Measurements from ENCODE around the gene CZIB. TPM values are rescaled to one million over a fixed set of nuclear protein-coding genes. Genes with fewer than 3 reads are reported as not detected.

The CZIB gene
- total and polyA plus RNA-seq, 8 donors, result 12.1 to 66.9 (median 18.6) TPM

- H3K27me3 ChIP-seq, result no peaks in the 10 kb centered on the region
- intact Hi-C loops (cut with DNase I), result no loop called here
- no peaks in the 10 kb centered on the region for H3K36me3 ChIP-seq
- WGBS, 2 donors, result 54 to 67% methylated on average over 6 of the region's 6 CpGs
- H3K27ac ChIP-seq, result no peak overlapping the region
- DNase-seq, result no peak
- TF ChIP-seq CTCF (IDR thresholded peaks at IDR 0.05), result no peak
- no peaks in the 10 kb centered on the region for H3K9me3 ChIP-seq
- peaks cover 16 to 24% (median 23%) of the 10 kb centered on the region in 3 donors for H3K4me1 ChIP-seq
- H3K4me3 ChIP-seq, result no peak overlapping the region
- FAIRE-seq, result no peak
- ATAC-seq, result no peak
These were observed 47.9 kb downstream of the CZIB start for GRCh38 chr1:53172426-53173128.

GRCh38 chr1:53166912-53167311, 53.5 kb downstream of the CZIB start:
- Histone ChIP-seq H3K36me3 (no peaks in the 10 kb centered on the region), H3K4me1 (no peaks in the 10 kb centered on the region), H3K4me3 (no peak overlapping the region), H3K27ac (no peak overlapping the region), H3K9me3 (no peaks in the 10 kb centered on the region), H3K27me3 (no peaks in the 10 kb centered on the region)
- no peak for DNase-seq
- no peak for TF ChIP-seq CTCF (IDR thresholded peaks at IDR 0.05)
- ATAC-seq, result no peak
- no peak for FAIRE-seq
- intact Hi-C loops (cut with DNase I), result no loop called here
- WGBS, 2 donors, result 80% methylated on average over 8 of the region's 8 CpGs

- H3K4me3 ChIP-seq, result no peak overlapping the region
- ATAC-seq (no peak), FAIRE-seq (no peak), DNase-seq (no peak)
- no peaks in the 10 kb centered on the region for H3K9me3 ChIP-seq
- H3K4me1 ChIP-seq, result no peaks in the 10 kb centered on the region
- intact Hi-C loops (cut with DNase I), result no loop called here
- no peaks in the 10 kb centered on the region for H3K36me3 ChIP-seq
- no peak overlapping the region for H3K27ac ChIP-seq
- WGBS, 2 donors, result 66 to 79% methylated on average over 6 of the region's 6 CpGs
- no peaks in the 10 kb centered on the region for H3K27me3 ChIP-seq
- no peak for TF ChIP-seq CTCF (IDR thresholded peaks at IDR 0.05)
These were observed 54.1 kb downstream of the CZIB start for GRCh38 chr1:53166366-53166765.

- ATAC-seq, result no peak
- H3K36me3 ChIP-seq, result no peaks in the 10 kb centered on the region
- H3K27me3 ChIP-seq, result no peaks in the 10 kb centered on the region
- H3K27ac ChIP-seq, result no peak overlapping the region
- TF ChIP-seq CTCF (IDR thresholded peaks at IDR 0.05), result no peak
- no peak for DNase-seq
- WGBS, 2 donors, result 54 to 62% methylated on average over 5 of the region's 5 CpGs
- intact Hi-C loops (cut with DNase I), result no loop called here
- H3K4me1 ChIP-seq, result no peaks in the 10 kb centered on the region
- no peak overlapping the region for H3K4me3 ChIP-seq
- H3K9me3 ChIP-seq, result no peaks in the 10 kb centered on the region
- FAIRE-seq, result no peak
These were observed 54.9 kb downstream of the CZIB start for GRCh38 chr1:53165408-53165961.

Other genes with a start within 250 kb of the CZIB start
- gene PODN, start 158.4 kb downstream of the CZIB start, total RNA-seq, result 10 to 100 TPM in 3 of 6 donors, 1 to 10 TPM in 3; 1.8 to 14.9 (median 7.8) TPM
- gene PODN, start 158.4 kb downstream of the CZIB start, polyA plus RNA-seq, result 10 to 100 TPM in 1 of 2 donors, 1 to 10 TPM in 1; 7.5 to 14.6 TPM
- not detected for gene SLC1A7, start 78.0 kb downstream of the CZIB start, total RNA-seq
- under 1 TPM; 0.15 to 0.35 TPM for gene SLC1A7, start 78.0 kb downstream of the CZIB start, polyA plus RNA-seq
- 10 to 100 TPM in 5 of 6 donors, 1 to 10 TPM in 1; 9.2 to 13.4 (median 10.9) TPM for gene CPT2, start 23.8 kb downstream of the CZIB start, total RNA-seq
- gene CPT2, start 23.8 kb downstream of the CZIB start, polyA plus RNA-seq, result 10 to 100 TPM in 1 of 2 donors, 1 to 10 TPM in 1; 6.3 to 12.4 TPM
- gene MAGOH, start 17.9 kb upstream of the CZIB start, total RNA-seq, result 10 to 100 TPM in 5 of 6 donors, 1 to 10 TPM in 1; 7.8 to 16.7 (median 13.3) TPM
- 10 to 100 TPM; 42.0 to 56.3 TPM for gene MAGOH, start 17.9 kb upstream of the CZIB start, polyA plus RNA-seq
- 1 to 10 TPM in 2 of 6 donors, under 1 TPM in 4; 0.08 to 2.3 (median 0.84) TPM for gene LRP8, start 107.4 kb upstream of the CZIB start, total RNA-seq
- under 1 TPM; 0.34 to 0.40 TPM for gene LRP8, start 107.4 kb upstream of the CZIB start, polyA plus RNA-seq
- gene DMRTB1, start 238.8 kb upstream of the CZIB start, total RNA-seq, result not detected
- not detected for gene DMRTB1, start 238.8 kb upstream of the CZIB start, polyA plus RNA-seq

Measured in pancreas (tissue), 10 donors.